Tibial nerve (tissue), 4 donors: Measurements from ENCODE around the gene RAB3B. TPM values are rescaled to one million over a fixed set of nuclear protein-coding genes. Genes with fewer than 3 reads are reported as not detected.

ENCODE experiments used
- DNase-seq, 2 donors: peaks; one replicate each; pipeline ENCODE4 v3.0.0-alpha.2; 2019; ENCODE audit warnings: low spot score in 2 of 2
- H3K27ac ChIP-seq, 4 donors: fragments of 200-600 bp; sonication (generic) in 3 of 4; one replicate each; pipeline ENCODE4 v1.5.1; 2017 to 2019; ENCODE audit warnings: mild to moderate bottlenecking in 1 of 4
- H3K27me3 ChIP-seq, 2 donors: fragments of 200-600 bp; sonication (generic) in 1 of 2; one replicate each; pipeline versions ENCODE4 v1.5.1 to v1.6.0; 2017 to 2019
- H3K36me3 ChIP-seq, 3 donors: fragments of 200-600 bp; sonication (generic); one replicate each; pipeline ENCODE4 v1.5.1; 2018 to 2019
- H3K4me1 ChIP-seq, 4 donors: fragments of 200-600 bp; sonication (generic) in 3 of 4; one replicate each; pipeline ENCODE4 v1.5.1; 2017 to 2019
- H3K4me3 ChIP-seq, 4 donors: fragments of 200-600 bp; sonication (generic) in 3 of 4; one replicate each; pipeline ENCODE4 v1.5.1; 2017 to 2019; ENCODE audit warnings: mild to moderate bottlenecking in 1 of 4, moderate library complexity in 1 of 4
- H3K9me3 ChIP-seq, 4 donors: fragments of 200-600 bp; sonication (generic) in 3 of 4; one replicate each; pipeline ENCODE4 v1.5.1; 2017 to 2019
- CTCF ChIP-seq, 5 experiments: fragments of 200-600 bp in 3 of 5; fragments of 450-650 bp in 2 of 5; sonication (generic) in 3 of 5; IDR thresholded peaks; one replicate each; pipeline ENCODE4 v1.5.1; 2016 to 2019; ENCODE audit warnings: antibody characterized with exemption in 5 of 5, mild to moderate bottlenecking in 3 of 5, moderate library complexity in 2 of 5
- EP300 ChIP-seq, 2 donors: sonication (generic); formaldehyde crosslinking; IDR thresholded peaks; one replicate each; pipeline ENCODE4 v1.6.1; 2017; ENCODE audit warnings: antibody characterized with exemption in 2 of 2, mild to moderate bottlenecking in 1 of 2
- POLR2A ChIP-seq, 2 donors: fragments of 450-650 bp; IDR thresholded peaks; one replicate each; pipeline ENCODE4 v1.6.1; 2017; ENCODE audit warnings: antibody characterized with exemption in 2 of 2, mild to moderate bottlenecking in 2 of 2, moderate library complexity in 2 of 2
- WGBS, 2 donors: methylation state at CpG; one replicate each; pipeline ENCODE4 v1.1.5; 2018; 5-methylcytosine and 5-hydroxymethylcytosine counted together
- total RNA-seq, 4 donors: library from RNA; depleted of rRNA; stranded (reverse); fragments of >200 nt; gene quantifications; one replicate each; pipeline ENCODE4 v1.1.0, GENCODE V29; 2016

RAB3B gene
- total RNA-seq, 4 donors from 2014 or later: under 0.01 to 0.39 TPM; not detected in 2

GRCh38 chr1:51966559-51966958 is 23.9 kb downstream of the RAB3B start:
- TF ChIP-seq POLR2A (IDR thresholded peaks at IDR 0.05): no peak
- TF ChIP-seq EP300 (IDR thresholded peaks at IDR 0.05): no peak
- no peak for TF ChIP-seq CTCF (IDR thresholded peaks at IDR 0.05)
- no peak for DNase-seq
- Histone ChIP-seq H3K27ac (no peak overlapping the region), H3K36me3 (no peaks in the 10 kb centered on the region), H3K9me3 (no peaks in the 10 kb centered on the region), H3K4me3 (no peak overlapping the region), H3K4me1 (no peaks in the 10 kb centered on the region), H3K27me3 (peaks cover 0 to 8% of the 10 kb centered on the region in 2 donors)
- 75% methylated on average over 2 of the region's 2 CpGs for WGBS, 2 donors

GRCh38 chr1:51964309-51964696 is 26.2 kb downstream of the RAB3B start:
- H3K27me3 ChIP-seq: peaks cover 0 to 15% of the 10 kb centered on the region in 2 donors
- no peaks in the 10 kb centered on the region for H3K9me3 ChIP-seq
- no peak overlapping the region for H3K4me3 ChIP-seq
- H3K27ac ChIP-seq: no peak overlapping the region
- H3K4me1 ChIP-seq: no peaks in the 10 kb centered on the region
- no peak for DNase-seq
- 87 to 93% methylated on average over 4 of the region's 4 CpGs for WGBS, 2 donors
- no peaks in the 10 kb centered on the region for H3K36me3 ChIP-seq
- TF ChIP-seq CTCF (IDR thresholded peaks at IDR 0.05): no peak
- TF ChIP-seq EP300 (IDR thresholded peaks at IDR 0.05): no peak
- no peak for TF ChIP-seq POLR2A (IDR thresholded peaks at IDR 0.05)

GRCh38 chr1:51963592-51964308 is 26.8 kb downstream of the RAB3B start:
- no peak overlapping the region for H3K4me3 ChIP-seq
- no peaks in the 10 kb centered on the region for H3K36me3 ChIP-seq
- TF ChIP-seq POLR2A (IDR thresholded peaks at IDR 0.05) (no peak), EP300 (IDR thresholded peaks at IDR 0.05) (no peak), CTCF (IDR thresholded peaks at IDR 0.05) (no peak)
- no peaks in the 10 kb centered on the region for H3K9me3 ChIP-seq
- no peak for DNase-seq
- peaks cover 0 to 15% of the 10 kb centered on the region in 2 donors for H3K27me3 ChIP-seq
- no peak overlapping the region for H3K27ac ChIP-seq
- 56 to 65% methylated on average over 4 of the region's 4 CpGs for WGBS, 2 donors
- no peaks in the 10 kb centered on the region for H3K4me1 ChIP-seq

GRCh38 chr1:51962486-51963356 is 27.8 kb downstream of the RAB3B start:
- no peak for TF ChIP-seq CTCF (IDR thresholded peaks at IDR 0.05)
- no peak for TF ChIP-seq EP300 (IDR thresholded peaks at IDR 0.05)
- TF ChIP-seq POLR2A (IDR thresholded peaks at IDR 0.05): no peak
- no peak overlapping the region for H3K27ac ChIP-seq
- WGBS, 2 donors: 52 to 54% methylated on average over 4 of the region's 4 CpGs
- DNase-seq: no peak
- peaks cover 0 to 15% of the 10 kb centered on the region in 2 donors for H3K27me3 ChIP-seq
- no peaks in the 10 kb centered on the region for H3K9me3 ChIP-seq
- no peak overlapping the region for H3K4me3 ChIP-seq
- H3K4me1 ChIP-seq: no peaks in the 10 kb centered on the region
- no peaks in the 10 kb centered on the region for H3K36me3 ChIP-seq

- DNase-seq: no peak
- 86 to 96% methylated on average over 2 of the region's 2 CpGs for WGBS, 2 donors
- peaks cover 0 to 15% of the 10 kb centered on the region in 2 donors for H3K27me3 ChIP-seq
- H3K4me1 ChIP-seq: no peaks in the 10 kb centered on the region
- H3K27ac ChIP-seq: no peak overlapping the region
- no peaks in the 10 kb centered on the region for H3K9me3 ChIP-seq
- TF ChIP-seq EP300 (IDR thresholded peaks at IDR 0.05) (no peak), CTCF (IDR thresholded peaks at IDR 0.05) (no peak), POLR2A (IDR thresholded peaks at IDR 0.05) (no peak)
- no peaks in the 10 kb centered on the region for H3K36me3 ChIP-seq
- H3K4me3 ChIP-seq: no peak overlapping the region
Measured at GRCh38 chr1:51961954-51962353, 28.5 kb downstream of the RAB3B start.
